HG02759 (cell line): ENCODE data around the gene PRSS53.
A peak's percentile ranks its signal among the peaks of the same experiment; 100 is the strongest.

ENCODE experiments used
- ATAC-seq: cut with Tn5 transposase; IDR thresholded peaks from one replicate; pipeline ENCODE4 v1.9.1; 2021; ENCODE audit warnings: mild to moderate bottlenecking, moderate library complexity; ENCODE audit not compliant: unreplicated experiment

Gene PRSS53

DNA sequence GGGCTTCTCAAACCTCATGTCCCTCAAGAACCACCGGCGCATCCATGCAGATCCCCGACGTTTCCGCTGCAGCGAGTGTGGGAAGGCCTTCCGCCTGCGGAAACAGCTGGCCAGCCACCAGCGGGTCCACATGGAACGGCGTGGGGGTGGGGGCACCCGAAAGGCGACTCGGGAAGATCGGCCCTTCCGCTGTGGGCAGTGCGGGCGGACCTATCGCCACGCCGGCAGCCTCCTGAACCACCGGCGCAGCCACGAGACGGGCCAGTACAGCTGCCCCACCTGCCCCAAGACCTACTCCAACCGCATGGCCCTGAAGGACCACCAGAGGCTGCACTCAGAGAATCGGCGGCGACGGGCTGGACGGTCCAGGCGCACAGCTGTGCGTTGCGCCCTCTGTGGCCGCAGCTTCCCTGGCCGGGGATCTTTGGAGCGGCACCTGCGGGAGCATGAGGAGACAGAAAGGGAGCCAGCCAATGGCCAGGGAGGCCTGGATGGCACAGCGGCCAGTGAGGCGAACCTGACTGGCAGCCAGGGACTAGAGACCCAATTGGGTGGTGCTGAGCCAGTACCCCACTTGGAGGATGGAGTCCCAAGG, 8.6 kb downstream of the PRSS53 start:
- no peak for ATAC-seq

DNA sequence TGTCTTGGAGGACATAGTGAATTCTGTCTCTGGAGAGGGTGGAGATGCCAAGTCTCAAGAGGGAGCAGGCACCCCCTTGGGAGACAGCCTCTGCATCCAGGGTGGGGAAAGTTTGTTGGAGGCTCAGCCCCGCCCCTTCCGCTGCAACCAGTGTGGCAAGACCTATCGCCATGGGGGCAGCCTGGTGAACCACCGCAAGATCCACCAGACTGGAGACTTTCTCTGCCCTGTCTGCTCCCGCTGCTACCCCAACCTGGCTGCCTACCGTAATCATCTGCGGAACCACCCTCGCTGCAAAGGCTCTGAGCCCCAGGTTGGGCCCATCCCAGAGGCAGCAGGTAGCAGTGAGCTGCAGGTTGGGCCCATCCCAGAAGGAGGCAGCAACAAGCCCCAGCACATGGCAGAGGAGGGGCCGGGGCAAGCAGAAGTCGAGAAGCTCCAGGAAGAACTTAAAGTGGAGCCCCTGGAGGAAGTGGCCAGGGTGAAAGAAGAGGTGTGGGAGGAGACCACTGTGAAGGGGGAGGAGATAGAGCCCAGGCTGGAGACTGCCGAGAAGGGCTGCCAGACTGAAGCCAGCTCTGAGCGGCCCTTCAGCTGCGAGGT, 9.3 kb downstream of the PRSS53 start:
- ATAC-seq, result no peak

DNA sequence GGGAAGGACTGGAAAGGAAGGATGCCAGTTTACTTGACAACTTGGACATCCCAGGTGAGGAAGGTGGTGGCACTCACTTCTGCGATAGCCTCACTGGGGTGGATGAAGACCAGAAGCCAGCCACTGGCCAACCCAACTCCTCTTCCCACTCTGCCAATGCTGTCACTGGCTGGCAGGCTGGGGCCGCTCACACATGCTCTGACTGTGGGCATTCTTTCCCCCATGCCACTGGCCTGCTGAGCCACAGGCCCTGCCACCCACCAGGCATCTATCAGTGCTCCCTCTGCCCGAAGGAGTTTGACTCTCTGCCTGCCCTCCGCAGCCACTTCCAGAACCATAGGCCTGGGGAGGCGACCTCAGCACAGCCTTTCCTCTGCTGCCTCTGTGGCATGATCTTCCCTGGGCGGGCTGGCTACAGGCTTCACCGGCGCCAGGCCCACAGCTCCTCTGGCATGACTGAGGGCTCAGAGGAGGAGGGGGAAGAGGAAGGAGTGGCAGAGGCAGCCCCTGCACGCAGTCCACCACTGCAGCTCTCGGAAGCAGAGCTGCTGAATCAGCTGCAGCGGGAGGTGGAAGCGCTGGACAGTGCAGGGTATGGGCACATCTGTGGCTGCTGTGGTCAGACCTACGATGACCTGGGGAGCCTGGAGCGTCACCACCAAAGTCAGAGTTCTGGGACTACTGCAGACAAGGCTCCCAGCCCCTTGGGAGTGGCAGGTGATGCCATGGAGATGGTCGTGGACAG, 10.0 kb downstream of the PRSS53 start:
- ATAC-seq, result no peak

DNA sequence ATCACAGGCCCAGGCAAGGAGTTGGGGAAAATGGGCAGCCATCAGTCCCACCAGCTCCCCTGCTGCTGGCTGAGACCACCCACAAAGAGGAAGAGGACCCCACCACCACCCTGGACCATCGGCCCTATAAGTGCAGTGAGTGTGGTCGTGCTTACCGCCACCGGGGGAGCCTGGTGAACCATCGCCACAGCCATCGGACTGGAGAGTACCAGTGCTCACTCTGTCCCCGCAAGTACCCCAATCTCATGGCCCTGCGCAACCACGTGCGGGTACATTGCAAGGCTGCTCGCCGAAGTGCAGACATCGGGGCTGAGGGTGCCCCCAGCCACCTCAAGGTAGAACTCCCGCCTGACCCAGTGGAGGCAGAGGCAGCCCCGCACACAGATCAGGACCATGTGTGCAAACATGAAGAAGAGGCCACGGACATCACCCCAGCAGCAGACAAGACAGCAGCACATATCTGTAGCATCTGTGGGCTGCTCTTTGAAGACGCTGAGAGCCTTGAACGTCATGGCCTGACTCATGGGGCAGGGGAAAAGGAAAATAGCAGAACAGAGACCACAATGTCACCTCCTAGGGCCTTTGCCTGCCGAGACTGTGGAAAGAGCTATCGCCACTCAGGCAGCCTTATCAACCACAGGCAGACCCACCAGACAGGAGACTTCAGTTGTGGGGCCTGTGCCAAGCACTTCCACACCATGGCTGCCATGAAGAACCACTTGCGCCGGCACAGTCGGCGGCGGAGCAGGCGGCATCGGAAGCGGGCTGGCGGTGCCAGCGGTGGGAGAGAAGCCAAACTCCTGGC, 10.9 kb downstream of the PRSS53 start:
- no peak for ATAC-seq

DNA sequence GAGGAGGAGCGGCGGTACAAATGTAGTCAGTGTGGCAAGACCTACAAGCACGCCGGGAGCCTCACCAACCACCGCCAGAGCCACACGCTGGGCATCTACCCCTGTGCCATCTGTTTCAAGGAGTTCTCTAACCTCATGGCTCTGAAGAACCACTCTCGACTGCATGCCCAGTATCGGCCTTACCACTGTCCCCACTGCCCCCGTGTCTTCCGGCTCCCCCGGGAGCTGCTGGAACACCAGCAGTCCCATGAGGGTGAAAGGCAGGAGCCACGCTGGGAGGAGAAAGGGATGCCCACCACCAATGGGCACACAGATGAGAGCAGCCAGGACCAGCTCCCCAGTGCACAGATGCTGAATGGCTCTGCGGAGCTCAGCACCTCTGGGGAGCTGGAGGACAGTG, 11.7 kb downstream of the PRSS53 start:
- ATAC-seq, result no peak

DNA sequence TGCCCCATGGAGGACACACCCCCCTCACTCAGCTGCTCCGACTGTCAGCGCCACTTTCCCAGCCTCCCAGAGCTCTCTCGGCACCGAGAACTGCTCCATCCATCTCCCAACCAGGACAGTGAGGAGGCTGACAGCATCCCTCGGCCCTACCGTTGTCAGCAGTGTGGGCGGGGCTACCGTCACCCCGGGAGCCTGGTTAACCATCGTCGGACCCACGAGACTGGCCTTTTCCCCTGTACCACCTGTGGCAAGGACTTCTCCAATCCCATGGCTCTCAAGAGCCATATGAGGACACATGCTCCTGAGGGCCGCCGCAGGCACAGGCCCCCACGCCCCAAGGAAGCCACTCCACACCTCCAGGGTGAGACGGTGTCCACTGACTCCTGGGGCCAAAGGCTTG, 12.4 kb downstream of the PRSS53 start:
- ATAC-seq, result no peak

DNA sequence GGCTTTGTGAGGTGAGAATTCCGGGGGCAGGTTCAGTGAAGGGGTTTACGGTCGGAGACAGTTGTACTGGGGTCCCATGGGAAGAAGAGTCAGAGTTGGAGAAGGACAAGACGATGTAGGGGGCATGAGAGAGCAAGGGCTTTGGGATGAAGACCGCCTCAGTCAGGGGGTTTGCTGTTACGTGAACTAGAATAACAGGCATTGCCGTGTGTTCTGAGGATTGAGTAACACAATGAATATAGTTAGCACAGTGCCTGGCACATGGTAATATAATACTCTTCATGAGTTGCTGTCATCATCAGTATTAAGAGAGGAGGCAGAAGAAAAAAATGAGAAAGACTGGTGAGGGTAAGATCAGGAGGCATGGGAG, 13.9 kb downstream of the PRSS53 start:
- ATAC-seq, result no peak

DNA sequence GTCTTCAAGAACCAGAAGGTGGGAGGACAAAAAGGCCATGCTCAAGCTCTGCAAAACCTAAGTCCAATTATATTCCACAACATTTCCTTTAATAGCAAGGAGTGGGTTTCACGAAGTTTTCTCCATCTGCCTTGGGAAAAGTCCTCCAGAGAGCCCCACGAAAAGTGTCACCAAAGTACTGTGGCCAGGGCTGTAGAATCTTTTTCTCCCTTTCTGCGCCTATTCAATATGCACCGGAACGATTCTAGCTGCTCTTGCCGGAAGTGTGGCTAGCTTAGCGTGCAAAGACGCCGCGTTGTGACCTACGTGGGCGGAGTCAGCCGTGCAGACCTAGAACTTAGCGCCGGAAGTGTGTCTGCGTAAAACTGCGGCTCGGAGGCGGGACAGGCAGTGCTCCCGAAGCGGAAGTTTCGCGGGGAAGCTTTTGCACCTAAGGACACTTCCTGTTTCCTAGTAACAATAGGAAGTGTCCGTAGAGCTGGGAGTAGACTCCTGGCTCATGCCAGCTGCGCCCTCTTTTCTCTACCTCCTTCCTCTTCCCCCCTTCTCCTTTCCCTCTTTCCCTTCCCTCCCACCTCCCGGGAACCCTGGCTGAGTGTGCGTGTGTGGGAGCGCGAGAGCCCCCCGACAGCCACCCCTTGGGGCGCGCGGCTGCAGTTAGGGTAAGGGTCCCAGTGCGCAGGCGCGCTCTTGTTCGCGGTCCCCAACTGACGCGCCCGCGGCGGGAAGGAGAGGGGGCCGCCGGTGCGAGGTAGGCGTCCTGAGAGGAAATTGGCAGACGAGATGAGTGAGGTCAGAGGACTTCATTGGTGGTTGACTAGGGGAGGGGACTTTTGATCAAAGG, 14.6 kb downstream of the PRSS53 start, which contains the start of the genes ZNF646 and ZNF668:
Gene ZNF646, plus strand, starts transcription at position 453 of the 844 bp plus-strand sequence. CDS start 1,903 bp downstream, outside the sequence.
Gene ZNF668, minus strand, starts transcription at position 271 of the 844 bp plus-strand sequence. CDS start 9,781 bp downstream, outside the sequence.
- peak; percentile 75 for ATAC-seq

DNA sequence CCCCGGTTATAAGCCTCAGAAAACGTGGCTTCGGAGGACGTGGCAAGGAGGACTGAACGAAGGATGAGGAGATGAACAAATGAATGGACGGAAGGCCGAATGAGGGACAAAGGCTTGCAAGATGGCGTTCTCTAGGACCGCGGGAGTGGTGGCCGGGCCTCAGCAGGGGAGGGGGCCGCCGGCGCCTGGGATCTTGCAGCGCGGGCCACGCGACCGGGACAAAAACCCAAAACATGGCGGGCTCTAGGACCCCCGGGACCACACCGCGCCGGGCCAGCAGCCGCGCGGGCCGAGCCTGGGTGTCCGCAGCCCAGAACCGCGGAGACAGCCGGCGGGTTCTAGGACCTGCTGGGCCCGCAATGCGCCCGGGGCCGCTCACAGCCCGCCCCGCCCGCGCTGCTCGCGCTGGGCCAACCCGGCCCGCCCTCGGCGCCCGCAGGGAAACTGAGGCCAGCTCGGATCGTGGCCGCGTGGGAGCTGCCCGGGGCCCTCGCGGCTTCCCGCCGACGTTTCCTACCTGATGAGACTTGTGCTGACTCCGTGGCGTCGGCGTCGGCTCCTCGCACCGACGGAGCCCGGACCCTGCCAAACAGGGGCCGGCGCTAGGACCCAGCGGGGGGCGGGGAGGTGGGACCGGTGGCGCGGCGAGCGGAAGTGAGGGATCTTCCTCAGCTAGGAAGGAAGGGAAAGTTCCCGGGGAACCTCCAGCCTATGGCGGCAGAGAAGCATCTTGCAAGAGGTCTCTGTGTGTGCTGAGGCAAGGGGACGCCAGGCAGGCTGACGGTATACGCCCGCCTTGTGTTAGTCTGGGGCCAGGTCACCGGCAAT, 15.4 kb downstream of the PRSS53 start:
- peak; percentile 60 for ATAC-seq

DNA sequence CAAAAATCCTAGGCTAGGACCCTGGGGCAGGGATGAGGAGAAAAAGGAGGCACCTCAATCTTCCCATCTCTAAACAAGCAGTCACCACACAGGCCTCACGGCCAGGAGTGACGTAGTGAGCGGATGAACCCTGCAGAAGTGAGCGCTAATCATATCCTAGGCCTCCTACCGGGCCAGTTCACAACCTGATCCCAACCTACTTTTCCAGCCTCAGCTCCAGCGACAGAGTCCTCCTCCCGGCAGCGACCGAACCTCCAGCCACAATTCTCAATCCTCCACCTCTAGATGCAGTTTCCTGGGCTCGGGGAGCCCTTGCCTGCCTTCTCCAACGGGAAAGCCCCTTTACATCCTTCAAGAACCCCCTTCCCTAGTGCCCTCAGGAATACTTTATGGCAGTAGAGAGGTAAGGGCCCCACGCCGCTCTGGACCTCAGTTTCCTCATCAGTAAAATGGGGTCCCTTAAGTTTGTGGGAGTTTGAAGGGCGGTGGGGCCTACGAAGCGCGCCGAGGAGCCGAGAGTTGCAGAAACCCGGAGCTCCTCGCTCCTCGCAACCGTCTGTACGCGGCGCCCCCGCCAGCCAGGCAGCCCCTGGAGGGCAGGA, 16.1 kb downstream of the PRSS53 start:
- ATAC-seq, result no peak

DNA sequence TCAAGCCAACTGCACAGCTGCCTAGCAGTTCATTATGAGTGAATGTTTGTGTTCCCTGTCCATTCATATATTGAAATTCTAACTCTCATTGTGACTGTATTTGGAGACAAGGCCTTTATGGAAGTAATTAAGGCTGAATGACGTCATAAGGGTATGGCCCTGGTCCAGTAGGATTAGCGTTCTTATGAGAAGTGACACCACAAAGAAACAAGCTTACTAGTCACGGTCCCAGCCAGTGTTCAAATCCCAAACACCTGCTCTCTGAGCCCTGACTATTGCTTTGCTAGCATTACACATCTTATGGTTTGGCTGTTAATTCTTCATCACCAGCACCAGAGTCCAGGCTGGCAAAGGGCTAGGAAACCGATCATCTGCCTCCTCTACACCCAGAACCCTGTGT, 16.9 kb downstream of the PRSS53 start:
- ATAC-seq, result no peak

DNA sequence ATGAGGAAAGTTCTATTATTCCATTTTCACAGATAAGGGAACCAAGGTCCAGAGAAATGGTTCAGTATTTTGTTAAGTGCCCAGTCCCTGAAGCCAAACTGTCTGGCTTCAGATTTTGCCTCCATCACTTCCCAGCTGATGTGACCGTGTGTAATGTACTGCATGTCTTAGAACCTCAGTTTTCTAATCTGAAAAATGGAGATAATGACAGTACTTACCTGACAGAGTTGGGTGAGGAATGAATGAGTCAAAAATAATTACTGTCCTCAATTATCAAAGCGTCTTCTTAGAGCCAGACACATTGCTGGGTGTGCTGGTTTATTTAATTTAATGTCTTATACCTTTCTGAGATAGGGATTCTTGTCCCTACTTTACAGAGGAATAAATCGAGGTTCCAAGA, 21.4 kb downstream of the PRSS53 start:
- ATAC-seq, result no peak

DNA sequence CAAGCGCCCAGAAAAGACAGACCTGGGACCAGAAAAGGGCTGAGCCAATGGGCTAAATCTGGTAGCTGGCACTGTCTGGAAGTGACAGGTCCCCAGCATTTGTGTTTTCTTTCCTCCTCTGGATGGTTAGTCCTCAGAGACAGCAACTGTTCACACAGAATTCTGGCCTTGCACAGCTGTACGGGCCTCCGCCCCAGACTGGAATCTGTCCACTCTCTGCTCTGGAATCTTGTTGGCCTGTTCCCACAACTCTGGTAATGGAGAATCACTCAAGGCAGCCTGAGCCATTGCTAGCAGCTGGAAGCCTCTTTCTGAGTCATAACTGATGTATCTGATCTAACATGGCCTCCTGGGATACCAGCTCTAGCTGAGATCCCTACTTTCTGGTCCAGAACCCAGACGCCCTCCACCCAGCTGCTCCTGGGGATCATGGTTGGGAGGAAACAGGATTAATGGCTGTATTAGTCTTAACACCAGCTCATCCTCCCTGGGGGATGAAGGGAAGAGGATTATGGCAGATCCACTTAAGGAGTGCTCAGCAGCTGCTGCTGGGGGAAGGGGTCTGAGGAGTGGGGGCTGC, 23.8 kb downstream of the PRSS53 start:
- no peak for ATAC-seq

DNA sequence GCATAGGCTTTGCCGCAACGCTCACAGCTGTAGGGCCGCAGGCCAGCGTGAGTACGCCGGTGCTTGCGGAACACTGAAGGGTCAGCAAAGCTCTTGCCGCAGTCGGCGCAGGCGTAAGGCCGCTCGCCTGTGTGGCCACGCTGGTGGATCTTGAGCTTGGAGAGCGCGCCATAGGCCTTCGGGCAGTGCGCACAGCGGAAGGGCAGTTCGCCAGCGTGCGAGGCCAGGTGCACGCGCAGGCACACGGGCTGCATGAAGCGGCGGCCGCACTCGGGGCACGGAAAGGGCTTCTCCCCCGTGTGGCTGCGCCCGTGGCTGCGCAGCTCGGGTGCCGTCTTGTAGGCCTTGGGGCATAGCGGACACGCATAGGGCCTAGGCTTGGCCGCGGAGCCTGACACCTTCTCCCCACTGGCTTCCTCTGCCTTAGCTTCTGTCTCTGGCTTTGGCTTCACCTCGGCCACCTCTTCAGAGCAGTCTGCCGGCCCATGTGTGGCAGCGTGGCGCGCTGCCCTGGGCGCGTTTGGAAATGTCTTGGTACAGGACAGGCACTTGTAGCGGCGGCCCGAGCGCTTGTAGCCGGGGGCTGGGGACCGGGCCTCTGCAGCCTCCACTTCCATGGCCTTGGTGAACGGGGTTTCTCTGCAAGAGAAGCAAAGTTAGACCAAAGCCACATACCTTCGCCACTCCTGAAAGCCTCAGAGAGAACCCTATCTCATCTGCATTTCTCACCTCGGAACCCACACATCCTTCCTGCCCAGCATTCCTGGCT, 24.7 kb downstream of the PRSS53 start:
- no peak for ATAC-seq

DNA sequence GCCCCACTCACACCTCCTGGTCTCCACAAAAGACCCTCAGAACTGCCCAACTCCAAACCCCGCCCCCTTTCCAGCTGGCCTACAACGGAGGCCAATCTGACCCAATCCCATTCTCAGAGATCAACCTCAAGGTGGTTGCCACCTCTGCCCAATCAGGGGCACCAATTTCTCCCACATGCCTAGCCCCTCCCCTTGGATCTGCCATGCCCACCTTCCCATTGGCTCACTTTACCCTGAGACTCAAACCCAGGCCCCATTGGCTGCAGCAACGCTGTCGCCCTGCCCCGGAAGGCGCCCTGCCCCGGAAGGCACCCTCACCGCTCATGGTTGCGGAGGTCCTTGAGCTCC, 25.3 kb downstream of the PRSS53 start:
- ATAC-seq, result no peak

DNA sequence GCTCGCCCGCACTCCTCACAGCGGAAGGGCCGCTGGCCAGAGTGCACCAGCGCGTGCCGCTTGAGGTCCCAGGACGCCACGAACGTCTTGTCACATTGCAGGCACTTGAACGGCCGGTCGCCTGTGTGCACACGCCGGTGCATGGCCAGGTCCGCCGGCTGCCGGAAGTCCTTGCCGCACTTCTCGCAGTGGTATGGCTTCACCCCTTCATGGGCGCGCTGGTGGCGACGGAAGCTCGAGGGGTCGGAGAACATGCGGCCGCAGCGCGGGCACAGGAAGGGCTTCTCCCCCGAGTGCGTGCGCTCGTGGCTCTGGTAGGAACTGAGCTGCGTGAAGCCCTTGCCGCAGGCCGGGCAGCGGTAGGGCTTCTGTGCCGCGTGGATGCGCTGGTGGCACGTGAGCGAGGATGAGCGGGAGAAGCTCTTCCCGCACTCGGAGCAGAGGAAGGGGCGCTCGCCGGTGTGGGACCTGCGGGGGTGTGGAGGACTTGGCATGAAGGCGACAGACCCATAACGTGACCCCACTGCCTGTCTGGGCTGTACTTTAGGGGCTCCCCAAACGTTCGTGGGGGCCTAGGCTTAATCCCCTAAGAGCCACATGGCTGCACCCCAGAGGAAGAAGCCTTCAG, 26.8 kb downstream of the PRSS53 start:
- ATAC-seq, result no peak

DNA sequence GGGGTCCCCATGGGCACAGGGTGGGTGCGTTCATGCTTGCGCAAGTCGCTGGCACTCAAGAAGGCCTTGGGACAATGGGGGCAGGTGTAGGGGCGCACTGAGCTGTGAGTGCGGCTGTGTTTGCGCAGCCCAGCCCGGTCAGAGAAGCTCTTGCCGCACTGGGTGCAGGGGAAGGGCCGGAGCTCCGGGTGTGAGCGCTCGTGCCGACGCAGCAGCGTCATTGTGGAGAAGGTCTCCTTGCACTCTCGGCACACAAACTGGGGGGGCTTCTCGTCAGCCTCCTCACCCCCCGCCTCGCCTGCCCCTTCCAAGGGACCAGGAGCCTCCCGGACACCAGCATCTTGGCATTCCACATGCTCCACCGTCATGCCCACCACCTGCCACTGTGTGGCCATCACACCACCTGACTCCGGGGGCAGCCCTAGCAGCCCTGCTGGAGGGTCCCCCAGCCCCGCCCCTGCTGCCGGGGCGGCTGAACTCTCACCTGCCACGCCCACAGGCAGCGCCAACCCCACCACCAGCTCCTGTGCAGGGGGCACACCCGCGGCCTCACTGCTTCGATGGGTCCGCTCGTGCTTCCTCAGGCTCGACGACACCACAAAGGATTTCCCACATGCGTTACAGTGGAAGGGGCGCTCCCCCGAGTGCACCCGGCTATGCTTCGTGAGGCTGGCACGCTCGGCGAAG, 27.5 kb downstream of the PRSS53 start:
- ATAC-seq, result no peak
